ELF-1 (cell line): Measurements from ENCODE around the gene TUBAL3.
A peak's percentile ranks its signal among the peaks of the same experiment; 100 is the strongest.

Experiments used
- DNase-seq: peaks from one replicate; pipeline ENCODE4 v3.0.0-alpha.2; 2016; ENCODE audit warnings: low read depth, low spot score

Gene TUBAL3

DNA sequence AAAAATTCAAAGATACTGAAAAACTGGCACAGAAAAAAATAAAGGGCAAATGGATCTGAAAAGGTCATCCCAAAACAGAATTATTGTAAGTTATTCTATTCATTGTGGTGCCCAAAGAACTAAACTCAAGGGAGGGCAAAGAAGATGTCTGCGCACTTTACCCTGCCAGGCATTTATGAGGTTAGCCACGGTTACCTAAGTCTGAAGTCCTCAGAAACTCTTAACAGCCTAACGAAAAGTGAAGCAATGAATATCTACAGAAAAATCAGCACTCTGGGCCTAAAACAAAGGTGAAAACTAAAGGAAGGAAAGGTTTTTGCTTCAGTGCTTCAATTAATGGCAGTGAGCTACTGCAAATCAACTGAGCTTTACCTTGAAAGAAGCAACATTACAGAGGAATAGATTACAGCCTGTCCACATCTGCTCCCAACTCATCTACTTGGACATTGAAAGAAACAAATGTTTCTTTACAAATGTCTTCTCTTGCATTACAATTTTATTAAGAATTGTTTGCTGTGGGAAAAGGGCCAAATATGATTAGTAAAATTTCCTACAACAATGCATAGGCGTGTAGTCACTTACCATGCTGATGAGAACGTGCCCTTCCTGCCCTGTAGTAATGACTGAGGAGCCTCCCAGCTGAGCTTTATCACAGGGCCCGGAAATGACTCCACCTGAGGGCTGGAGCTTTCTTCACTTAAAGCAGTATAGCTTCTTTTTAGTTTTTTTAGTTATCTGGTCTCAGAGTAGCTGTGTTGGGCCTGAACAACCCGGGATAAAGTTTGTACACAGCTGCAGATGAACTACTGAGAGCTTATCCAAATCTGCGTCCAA, at the start of gene TUBAL3:
Gene TUBAL3, minus strand, starts transcription at position 621 of the 834 bp plus-strand sequence. Its CDS starts 36 bp downstream, at position 585.
- DNase-seq = no peak

DNA sequence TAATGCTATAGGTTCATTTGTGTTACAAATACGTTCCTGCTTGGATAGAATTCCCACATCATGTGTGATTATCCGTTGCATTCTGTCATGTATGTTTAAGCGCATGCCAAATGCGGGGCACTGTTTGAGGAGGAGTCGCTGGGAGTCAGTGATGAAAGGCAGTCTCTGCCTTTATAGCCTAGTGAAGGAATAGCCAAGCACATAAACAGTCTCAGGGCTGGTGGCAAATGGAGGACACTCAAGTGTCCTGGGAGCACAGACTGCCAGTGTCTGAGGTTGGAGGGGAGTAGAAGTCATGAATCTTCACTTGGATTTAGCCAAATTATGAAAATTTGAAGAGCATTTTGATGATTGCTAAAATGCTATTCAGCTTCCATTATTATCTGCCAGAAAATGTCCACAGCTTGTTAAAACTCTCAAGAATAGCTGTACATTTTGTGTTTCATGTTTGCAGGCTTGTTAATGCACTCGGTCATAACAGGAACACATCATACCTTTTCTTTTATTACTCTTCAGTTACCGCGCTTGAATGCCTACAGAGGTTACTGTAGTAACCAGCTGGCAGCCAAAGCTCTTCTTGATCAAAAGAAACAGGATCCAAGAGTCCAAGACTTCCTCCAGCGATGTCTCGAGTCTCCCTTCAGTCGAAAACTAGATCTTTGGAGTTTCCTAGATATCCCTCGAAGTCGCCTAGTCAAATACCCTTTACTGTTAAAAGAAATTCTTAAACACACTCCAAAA, 49.3 kb upstream of the TUBAL3 start:
- DNase-seq = no peak

DNA sequence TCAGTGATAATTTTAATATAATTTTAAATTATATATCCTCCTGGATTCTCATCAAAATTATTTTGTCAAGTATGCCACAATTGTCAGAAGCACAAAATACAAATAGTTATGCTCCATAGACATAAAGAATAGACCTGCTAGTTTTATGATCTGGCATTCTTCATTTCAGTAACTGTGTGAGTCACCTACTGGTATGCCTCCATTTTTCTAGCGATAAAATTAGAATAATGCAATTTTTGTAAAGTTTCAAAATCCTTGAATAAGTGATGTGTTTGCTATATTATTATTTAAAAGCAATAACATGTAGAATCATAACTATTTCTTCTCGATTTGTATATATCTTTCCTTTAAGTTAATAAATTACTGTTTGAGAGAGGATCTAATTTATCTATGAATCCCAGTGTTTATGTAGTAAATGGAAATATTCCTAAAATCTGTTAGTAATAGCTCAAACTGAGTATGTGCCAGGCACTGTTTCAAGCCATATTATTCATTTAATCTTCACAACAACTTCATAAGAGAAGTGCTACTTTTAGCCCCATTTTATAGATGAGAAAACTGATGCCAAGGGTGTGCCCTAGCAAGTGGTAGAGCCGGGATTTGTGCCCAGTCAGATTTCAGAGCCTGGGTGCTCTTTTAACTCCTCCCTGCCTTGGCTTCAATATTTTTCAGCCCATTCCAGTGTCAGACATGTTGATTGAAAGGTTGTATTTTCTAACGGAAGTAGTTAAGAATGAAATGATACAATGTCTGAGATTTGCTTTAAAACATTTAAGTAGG, 46.2 kb upstream of the TUBAL3 start:
- no peak for DNase-seq

DNA sequence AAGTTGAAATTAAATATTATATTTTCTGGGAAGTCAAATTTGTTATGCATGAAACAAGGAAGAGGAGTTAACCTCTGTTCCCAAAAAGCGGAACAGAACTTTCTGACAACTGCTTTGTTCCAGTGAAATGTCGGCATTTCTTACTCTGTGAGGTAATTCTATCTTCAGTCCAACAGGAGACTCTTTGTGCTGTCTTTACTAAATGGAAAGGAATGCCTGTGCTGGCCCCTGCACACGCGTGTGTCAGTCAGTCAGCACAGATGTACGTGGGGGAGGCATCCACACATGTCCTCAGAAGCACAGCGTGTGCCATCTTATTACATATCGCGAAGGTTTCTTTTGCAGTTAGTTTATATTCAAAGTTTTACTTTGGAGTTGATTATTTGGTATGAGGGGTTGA, 45.2 kb upstream of the TUBAL3 start:
- no peak for DNase-seq

DNA sequence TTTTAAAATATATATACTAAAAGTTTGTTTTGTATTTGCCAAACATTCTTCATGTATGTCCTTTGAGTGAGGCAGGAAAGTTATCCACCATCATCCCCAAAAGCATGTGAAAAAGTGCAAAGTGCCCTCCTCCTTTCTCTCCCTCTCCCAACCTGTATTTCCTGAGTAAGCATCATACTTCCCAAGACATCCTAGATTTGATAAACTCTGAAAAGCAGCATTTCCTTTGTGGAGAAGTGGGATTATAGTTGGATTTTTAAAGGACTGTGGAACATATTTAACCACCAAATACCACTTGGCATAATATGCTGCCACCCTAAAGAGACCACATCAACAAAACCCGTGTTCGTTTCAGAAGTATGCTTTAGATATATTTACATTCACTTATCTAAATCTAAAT, 44.6 kb upstream of the TUBAL3 start:
- DNase-seq = no peak

DNA sequence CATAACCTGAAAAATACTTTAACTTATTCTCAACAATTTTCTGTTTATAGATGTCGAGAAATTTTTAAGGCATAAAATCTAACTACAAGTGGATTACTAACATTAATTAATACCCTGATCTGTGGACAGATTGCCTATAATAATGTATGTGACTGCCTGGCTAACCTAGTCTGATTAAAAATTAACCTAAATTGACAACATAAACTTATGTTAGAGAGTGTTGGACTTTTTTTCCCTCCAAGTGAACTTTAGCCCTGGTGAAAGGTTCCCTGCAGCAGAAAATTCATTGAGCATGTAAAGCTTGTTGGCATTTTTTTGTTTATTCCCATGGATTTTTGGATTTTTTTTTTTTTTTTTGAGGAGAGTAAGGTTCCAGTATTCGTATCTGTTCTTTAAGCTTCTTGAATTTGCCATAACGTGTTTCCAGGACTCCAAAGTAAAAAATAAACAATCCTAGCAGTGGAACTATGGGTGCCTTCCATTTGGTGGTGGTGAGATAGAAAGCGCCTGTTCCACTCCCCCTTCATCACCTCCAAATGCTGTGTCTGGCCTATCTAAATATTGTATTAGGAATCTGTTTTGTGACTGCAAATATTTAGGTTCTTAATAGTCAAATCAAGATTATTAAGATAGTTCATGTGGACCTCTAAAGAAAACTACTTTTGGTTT, 43.8 kb upstream of the TUBAL3 start:
- no peak for DNase-seq

DNA sequence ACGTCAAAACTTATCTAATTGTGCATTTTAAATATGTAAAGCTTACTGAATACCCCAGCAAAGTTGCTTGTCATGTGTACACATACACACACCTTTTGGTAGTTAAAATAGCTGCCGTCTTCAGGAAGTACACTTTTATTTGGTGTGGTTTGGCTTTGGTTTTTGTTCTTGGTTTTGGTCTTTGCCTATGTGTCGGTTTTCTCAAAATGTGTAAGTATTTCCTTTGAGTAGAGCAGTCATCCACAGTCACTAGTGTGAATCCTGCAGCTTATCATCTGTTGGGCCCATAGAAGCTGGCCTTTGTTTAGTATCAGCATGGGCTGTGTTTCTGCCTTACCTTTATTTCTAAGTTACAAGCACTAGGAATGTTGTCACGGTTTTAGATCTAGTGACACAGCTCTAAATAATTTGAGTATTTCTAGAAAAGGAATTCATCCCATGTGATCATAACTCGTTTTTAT, 43.0 kb upstream of the TUBAL3 start:
- DNase-seq = no peak

DNA sequence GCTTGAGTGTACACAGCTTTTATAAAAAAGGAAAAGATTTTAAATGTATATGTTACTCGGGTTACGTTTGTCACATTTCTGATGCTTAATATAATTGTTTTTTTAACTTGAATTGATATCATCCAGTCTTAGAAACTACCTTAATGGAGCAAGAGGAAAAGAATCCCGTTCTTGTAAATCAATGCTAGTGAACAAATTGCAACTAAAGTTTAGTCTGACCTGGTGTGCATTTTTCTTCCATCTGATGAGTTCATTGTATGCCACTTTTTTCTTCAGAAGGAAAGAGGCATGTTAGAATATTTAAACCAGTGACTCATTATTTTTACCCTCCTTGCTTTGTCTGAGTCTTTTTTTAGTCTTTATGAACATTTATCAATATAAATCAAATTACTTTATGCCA, 42.4 kb upstream of the TUBAL3 start:
- DNase-seq = no peak

DNA sequence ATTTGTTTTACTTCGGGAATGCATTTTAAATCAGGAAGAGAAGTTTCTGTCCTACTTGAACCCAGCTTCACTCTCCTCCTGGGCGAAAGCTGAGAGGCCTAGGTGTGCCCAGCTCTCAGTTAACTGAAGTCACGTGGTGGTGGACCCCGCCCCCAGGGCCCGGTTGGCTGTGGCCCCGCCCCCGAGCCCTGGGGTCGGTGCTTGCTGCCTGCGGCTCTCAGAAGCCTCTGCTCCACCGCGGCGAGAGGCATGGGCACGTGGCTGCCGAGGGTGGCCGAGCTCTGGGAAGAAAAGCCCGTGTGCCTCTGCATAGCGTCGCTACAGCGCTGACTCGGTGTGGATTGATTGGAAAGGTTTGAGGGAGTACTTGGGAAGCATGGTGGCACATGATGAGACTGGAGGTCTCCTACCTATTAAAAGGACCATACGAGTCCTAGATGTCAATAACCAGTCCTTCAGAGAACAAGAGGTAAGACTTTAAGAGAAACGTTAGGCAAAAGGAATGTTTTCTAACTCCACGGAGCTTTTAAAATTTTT, 41.8 kb upstream of the TUBAL3 start:
- DNase-seq = peak; percentile 97

DNA sequence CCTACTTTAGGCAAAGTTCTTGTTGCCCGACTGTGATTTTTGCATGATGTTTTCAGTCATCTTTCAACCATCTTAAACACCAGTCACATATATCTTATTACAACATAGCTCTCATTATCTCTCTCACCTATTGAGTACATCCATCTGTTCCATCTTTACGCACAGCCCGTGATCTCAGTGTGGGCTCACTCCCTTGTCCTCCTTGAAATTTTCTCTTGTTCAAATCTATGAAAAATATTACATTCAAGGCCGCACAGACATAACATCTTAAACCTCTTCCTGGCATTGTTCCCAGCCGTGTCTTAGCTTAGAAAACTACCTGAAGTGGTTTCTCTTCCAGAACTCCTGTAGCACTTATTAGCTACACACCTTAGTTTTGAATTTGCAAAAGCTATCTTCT, 40.4 kb upstream of the TUBAL3 start:
- no peak for DNase-seq

DNA sequence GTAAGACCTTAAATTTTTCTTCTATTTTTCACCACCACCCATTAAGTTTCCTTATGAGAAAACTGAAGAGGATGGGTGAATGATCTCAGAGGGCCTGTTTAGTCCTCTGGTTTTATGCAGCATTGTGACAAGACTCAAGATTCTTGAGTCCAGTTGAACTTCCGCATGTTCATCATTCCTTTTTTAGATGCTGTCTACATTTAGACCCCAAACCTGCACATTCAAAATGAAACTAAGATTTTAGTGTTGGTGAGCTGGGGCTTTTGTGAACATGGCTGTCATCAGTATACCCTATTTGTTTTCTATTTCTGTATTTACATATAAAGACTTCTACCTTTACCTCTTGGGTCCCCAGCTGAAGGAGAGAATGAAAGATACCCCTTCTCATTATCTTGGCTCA, 38.8 kb upstream of the TUBAL3 start:
- DNase-seq = no peak

DNA sequence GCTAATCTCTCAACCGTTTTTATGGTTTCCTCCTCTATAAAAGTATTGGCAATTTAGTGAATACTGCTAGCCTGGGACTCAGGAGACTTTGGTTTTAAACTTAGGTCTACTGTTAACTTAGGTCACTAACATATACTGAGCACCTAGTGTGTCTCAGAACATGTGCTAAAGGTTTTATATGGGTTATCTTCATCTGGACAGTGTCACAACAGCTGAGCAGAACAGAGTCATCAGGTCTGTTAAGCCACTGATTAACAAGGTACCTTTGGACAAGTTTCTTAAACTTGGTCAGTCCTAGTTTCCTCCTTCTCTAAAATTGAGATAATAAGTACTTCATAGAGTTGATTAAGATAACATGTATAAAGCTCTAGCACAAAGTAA, 38.4 kb upstream of the TUBAL3 start:
- DNase-seq = no peak

DNA sequence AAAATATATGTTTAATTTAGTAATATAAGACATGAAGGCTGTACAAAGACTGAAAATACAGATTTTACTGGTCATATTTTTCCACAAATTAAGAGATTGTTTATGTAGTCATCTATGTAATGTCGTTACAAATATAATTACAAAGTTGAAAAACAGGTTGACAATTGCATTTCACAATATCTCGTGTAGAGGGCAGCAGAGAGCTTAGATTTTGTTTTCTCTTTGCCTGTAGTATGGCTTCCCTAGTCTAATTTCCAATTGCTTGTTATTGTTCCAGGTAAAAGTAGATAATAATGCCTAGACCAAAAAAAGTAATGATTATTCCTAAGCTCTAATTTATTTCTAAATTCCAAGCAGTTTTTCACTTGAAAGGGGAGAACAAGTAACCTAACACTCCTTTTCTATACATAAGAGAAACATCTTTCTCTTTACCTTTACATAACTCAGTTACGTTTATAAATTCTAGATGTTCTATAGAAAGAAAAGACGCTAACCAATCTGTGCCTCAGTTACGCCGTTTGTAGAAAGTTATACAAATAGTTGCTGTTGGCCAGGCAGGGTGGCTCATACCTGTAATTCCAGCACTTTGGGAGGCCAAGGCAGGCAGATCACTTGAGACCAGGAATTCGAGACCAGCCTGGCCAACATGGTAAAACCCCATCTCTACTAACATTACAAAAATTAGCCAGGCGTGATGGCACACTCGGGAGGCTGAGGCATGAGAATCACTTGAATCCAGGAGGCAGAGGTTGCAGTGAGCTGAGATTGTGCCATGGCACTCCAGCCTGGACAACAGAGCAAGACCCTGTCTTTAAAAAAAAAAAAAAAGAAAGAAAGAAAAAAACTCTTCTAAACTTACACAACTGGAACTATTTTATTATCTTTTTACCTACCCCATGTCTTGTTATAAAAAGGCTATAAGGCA, 37.7 kb upstream of the TUBAL3 start:
- no peak for DNase-seq

DNA sequence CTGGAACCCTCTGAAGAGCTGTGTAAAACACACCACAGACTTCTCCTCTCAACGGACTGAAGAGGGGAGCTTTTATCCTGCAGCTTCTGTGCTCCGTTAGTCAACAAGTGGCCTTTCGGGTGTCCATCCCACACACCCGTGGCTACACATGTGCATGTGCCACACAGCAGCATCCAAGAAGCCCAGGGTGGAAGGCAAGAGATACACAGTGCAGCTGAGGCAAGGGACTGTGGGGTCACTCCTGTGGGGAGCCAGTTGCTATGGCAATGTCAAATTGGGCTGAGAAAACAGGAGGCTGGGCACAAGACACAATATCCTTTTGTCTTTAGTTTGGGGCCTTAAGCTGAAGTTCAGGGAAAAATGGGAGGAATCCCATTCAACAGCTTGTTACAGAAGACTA, 36.5 kb upstream of the TUBAL3 start:
- DNase-seq = no peak

DNA sequence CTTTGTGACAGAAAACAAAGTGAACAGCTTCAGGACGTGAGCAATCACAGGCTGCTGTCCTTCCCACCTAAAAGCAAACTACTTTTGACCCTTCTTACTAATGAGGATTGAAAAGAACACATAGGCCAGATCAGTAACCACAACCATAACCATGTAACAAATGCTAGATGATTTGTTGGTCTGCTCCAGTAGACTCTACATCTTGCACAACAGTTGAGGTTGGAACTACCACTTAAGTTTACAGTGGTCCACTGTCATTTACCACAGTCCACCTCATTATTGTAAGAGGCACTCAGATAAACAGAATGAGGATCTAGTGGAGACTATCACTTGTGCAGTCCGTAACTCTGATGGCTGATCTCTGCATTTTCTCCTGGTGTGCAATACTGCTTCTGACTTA, 35.6 kb upstream of the TUBAL3 start:
- no peak for DNase-seq

DNA sequence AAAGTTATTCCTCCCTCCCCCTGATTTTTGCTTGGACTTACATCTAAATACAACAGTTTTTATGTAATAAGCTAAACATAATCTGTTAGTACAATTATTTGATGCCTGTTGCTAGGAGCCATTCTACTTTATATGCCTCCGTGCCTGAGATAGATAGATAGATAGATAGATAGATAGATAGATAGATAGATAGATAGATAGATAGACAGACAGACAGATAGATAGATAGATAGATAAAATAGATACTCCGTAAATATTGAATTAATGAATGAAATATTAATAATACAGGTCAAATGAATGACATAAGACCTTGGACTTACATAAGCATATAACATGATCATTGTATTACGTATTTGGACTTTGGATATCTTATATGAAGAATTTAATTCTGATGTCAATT, 30.7 kb upstream of the TUBAL3 start:
- no peak for DNase-seq

DNA sequence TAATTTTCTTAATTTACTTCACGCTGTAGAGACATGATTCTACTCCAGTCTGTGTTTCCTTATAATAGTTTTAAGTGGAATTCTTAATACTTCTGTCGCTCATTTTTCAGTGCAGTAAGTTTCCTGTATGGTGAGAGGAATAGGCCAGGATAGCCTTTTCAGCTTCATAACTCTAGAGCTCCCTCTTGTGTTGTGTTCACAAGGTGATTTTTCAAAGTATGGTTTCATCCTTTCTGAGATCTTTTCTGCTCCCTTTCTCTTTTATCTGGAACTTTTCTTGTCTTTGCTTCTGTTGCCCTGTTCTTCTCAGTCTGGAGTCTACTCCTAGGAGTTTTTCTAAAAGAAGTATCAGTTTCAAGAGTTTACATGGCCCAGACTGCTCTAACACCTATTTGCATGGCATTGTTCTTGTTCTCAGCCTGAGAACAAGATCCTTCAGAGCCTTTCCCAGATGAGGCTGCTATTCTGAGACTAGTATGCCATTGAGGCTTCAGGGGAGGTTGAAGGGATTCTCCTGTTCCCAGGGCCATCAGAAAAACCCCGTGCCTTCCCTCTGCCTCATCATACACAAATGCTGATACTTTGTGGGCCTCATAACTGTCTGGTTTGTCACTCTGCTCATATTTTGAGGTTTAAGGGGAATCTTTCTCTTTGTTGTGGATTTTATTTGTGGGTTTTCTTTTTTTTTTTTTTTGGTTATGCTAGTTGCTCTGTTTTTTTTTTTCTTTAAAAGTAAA, 29.6 kb upstream of the TUBAL3 start:
- no peak for DNase-seq

DNA sequence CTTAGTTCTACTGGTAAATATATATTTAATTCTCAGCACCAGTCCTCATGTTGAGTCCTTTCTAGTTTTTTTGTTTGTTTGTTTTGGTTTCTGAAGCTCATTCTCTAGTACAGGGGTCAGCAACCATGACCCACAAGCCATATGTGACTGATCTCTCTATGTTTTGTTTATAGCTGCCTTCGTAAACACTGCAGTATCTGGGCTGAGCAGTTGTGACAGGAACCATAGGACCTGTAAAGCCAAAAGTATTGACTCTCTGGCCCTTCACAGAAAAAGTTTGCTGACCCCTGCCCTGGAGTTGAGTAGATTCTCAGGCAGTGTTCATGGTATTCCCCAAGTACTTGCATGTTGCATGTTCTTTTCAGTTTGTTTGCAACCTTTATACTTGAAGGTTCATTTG, 28.6 kb upstream of the TUBAL3 start:
- no peak for DNase-seq

DNA sequence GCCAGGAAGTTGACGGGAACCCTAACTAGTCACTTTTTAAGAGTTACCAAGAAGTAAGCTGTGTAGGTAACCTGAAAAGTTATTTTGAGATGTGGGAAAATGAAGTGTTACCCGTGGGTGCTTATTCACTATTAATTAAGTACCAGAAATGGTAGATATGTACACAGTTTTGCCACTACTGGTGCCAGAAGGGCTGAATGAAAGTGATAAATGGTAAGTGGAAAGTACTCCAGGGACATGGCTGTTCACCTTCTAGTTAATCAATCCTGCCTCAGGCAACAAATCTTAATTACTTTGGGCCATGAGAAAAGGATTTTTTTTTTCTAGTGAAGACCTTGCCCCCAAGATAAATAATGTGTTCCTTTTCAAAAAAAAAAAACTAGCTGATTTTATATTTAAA, 23.5 kb upstream of the TUBAL3 start:
- no peak for DNase-seq

DNA sequence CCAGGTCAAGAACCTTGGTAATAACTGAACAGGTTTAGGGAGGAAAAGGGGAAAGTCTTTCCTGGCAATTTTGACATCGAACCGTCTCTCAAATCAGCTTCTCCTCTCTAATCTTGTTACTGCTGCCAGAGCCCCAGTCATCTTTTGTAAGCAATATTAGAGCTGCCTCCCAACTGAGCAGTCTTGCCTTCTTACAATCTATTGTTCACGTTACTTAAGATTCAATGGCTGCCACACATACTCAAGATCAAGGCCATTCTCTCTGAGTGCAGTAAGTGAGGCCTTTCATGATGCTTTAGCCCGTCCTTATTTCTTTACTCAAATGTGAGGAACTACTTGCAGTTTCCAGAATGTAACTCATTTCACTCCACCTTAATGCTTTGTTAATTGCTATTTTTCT, 20.1 kb upstream of the TUBAL3 start:
- DNase-seq = no peak
